K562 (cell line): ENCODE data around the gene MAGI1. TPM values are rescaled to one million over a fixed set of nuclear protein-coding genes. Genes with fewer than 3 reads are reported as not detected.

ENCODE experiments used
- ATAC-seq: fragments of 200-7000 bp; cut with Tn5 transposase; 3 replicates; pipeline ENCODE4 v1.9.1; 2020; ENCODE audit warnings: moderate library complexity
- BruUV-seq: library from RNA; stranded (reverse); fragments of 400-500 nt; replicated peaks from 2 replicates; lab custom pipeline; 2021; lab: Mats Ljungman, UMichigan
- CTCF ChIA-PET: fragments of 300-600 bp; formaldehyde crosslinking; extraction: SDS; loops from one replicate; lab custom pipeline; 2021; ENCODE audit warnings: low intra/inter-chr PET ratio; lab: Yijun Ruan, JAX
- POLR2A ChIA-PET: fragments of 300-600, 350-650 bp; sonication (Branson Sonifier 250); formaldehyde crosslinking; extraction: SDS; loops from one replicate; lab custom pipeline; 2021; ENCODE audit warnings: antibody characterized with exemption, inconsistent platforms; lab: Yijun Ruan, JAX
- DNase-seq, 4 experiments: peaks; one replicate each; pipeline versions ENCODE4 v3.0.0 to v3.0.0-alpha.2; 2011 to 2018; ENCODE audit warnings: low spot score in 3 of 4, mixed read lengths in 3 of 4; ENCODE audit errors: extremely low read depth in 1 of 4
- FAIRE-seq: peaks from 2 replicates; lab custom pipeline; 2011; peaks lifted over from hg19 to GRCh38; lab: Jason Lieb, UNC
- H2AFZ ChIP-seq: 2 replicates; pipeline ENCODE4 v1.6.0; 2011; ENCODE audit warnings: low read depth, low read length, control low read depth, inconsistent platforms
- H3K27ac ChIP-seq: fragments of 200-600 bp; 3 replicates; pipeline ENCODE4 v1.8.0; 2011; ENCODE audit warnings: low read depth, mild to moderate bottlenecking, control low read depth, inconsistent platforms, low read length, moderate library complexity, mixed read lengths; ENCODE audit errors: extremely low read depth
- H3K27me3 ChIP-seq, 2 experiments: fragments of 300-600 bp in 1 of 2; 2 replicates in 1 of 2; 3 replicates in 1 of 2; pipeline versions ENCODE4 v1.6.0 to v1.8.0; 2011; ENCODE audit warnings: inconsistent platforms in 2 of 2, low read length in 2 of 2, mild to moderate bottlenecking in 1 of 2, mixed read lengths in 1 of 2, moderate library complexity in 1 of 2; ENCODE audit not compliant: control insufficient read depth in 2 of 2, insufficient read depth in 2 of 2
- H3K36me3 ChIP-seq: fragments of 300-600 bp; 3 replicates; pipeline ENCODE4 v1.8.0; 2011; ENCODE audit warnings: mild to moderate bottlenecking, low read length, inconsistent platforms; ENCODE audit not compliant: control insufficient read depth, insufficient read depth
- H3K4me1 ChIP-seq, 2 experiments: fragments of 200-600 bp in 1 of 2; replicated peaks in 1 of 2; 2 replicates in 1 of 2; 3 replicates in 1 of 2; pipeline versions ENCODE4 v1.5.1 to v1.8.0; 2011; ENCODE audit warnings: inconsistent platforms in 2 of 2, low read length in 2 of 2, mild to moderate bottlenecking in 1 of 2, mixed read lengths in 1 of 2, moderate library complexity in 1 of 2; ENCODE audit not compliant: control insufficient read depth in 2 of 2, insufficient read depth in 2 of 2
- H3K4me2 ChIP-seq: 2 replicates; pipeline ENCODE4 v1.6.1; 2011; ENCODE audit warnings: low read length, control low read depth, inconsistent platforms, mixed read lengths; ENCODE audit not compliant: insufficient read depth
- H3K4me3 ChIP-seq: fragments of 200-600 bp; sonication (generic), shearing (Covaris generic); 2 replicates; pipeline ENCODE4 v1.5.1; 2016; ENCODE audit warnings: control low read depth, inconsistent platforms
- H3K79me2 ChIP-seq: fragments of 200-600 bp; 3 replicates; pipeline ENCODE4 v1.8.0; 2011; ENCODE audit warnings: low read length, inconsistent platforms; ENCODE audit not compliant: control insufficient read depth, insufficient read depth
- H3K9ac ChIP-seq, 2 experiments: 2 replicates each; pipeline versions ENCODE4 v1.6.0 to v1.6.1; 2011; ENCODE audit warnings: low read depth in 2 of 2, low read length in 2 of 2, control low read depth in 1 of 2, inconsistent platforms in 1 of 2, mild to moderate bottlenecking in 1 of 2, mixed read lengths in 1 of 2; ENCODE audit not compliant: insufficient read depth in 1 of 2
- H3K9me1 ChIP-seq: one replicate; pipeline ENCODE4 v1.6.0; 2011; ENCODE audit warnings: inconsistent platforms, mild to moderate bottlenecking, low read length, moderate library complexity; ENCODE audit not compliant: control insufficient read depth, insufficient read depth
- H3K9me3 ChIP-seq: replicated peaks from 2 replicates; pipeline ENCODE4 v1.5.1; 2011; ENCODE audit warnings: low read depth, low read length, inconsistent platforms; ENCODE audit not compliant: control insufficient read depth, insufficient read depth
- H4K20me1 ChIP-seq: replicated peaks from 2 replicates; pipeline ENCODE4 v1.6.1; 2011; ENCODE audit warnings: low read length, inconsistent platforms, mixed read lengths; ENCODE audit not compliant: control insufficient read depth, insufficient read depth
- CREB1 ChIP-seq, 2 experiments: sonication (generic) in 1 of 2; formaldehyde crosslinking in 1 of 2; IDR thresholded peaks; 2 replicates each; pipeline versions ENCODE4 v1.6.1 to v1.8.0; 2012 to 2022; ENCODE audit warnings: inconsistent platforms in 1 of 2, mild to moderate bottlenecking in 1 of 2, missing genetic modification reagents in 1 of 2, moderate library complexity in 1 of 2
- CREBBP ChIP-seq: IDR thresholded peaks from one replicate; pipeline ENCODE4 v1.6.1; 2012; ENCODE audit warnings: low read depth, mild to moderate bottlenecking, control low read depth, inconsistent platforms, low read length
- ELF1 ChIP-seq: fragments of 200-800 bp; sonication (Bioruptor generic); IDR thresholded peaks from 2 replicates; pipeline ENCODE4 v1.6.1; 2016; ENCODE audit warnings: missing genetic modification characterization, missing compliant biosample characterization
- ESRRB ChIP-seq: fragments of 250-450 bp; sonication (Bioruptor Pico); IDR thresholded peaks from 2 replicates; pipeline ENCODE4 v1.5.0; 2020; ENCODE audit warnings: mild to moderate bottlenecking, moderate library complexity, borderline replicate concordance
- ETV1 ChIP-seq: fragments of 450-650 bp; conservative IDR thresholded peaks from 2 replicates; pipeline ENCODE4 v1.6.1; 2016; ENCODE audit warnings: missing genetic modification characterization, control low read depth, low read depth, missing compliant biosample characterization
- FOXA1 ChIP-seq: fragments of 450-650 bp; IDR thresholded peaks from 2 replicates; pipeline ENCODE4 v1.6.1; 2016; ENCODE audit warnings: mild to moderate bottlenecking, borderline replicate concordance
- NELFE ChIP-seq: IDR thresholded peaks from 2 replicates; pipeline ENCODE4 v1.6.1; 2011; ENCODE audit warnings: mild to moderate bottlenecking; ENCODE audit not compliant: insufficient read depth, insufficient read length
- PCBP2 ChIP-seq: fragments of 200-400 bp; formaldehyde crosslinking; IDR thresholded peaks from 2 replicates; pipeline ENCODE4 v1.6.1; 2018; ENCODE audit warnings: low read length, low read depth, mild to moderate bottlenecking, moderate library complexity; ENCODE audit not compliant: poor library complexity, severe bottlenecking
- PPARD ChIP-seq: fragments of 250-450 bp; sonication (Bioruptor Pico); IDR thresholded peaks from 2 replicates; pipeline ENCODE4 v1.8.0; 2022; ENCODE audit warnings: inconsistent platforms, mild to moderate bottlenecking, moderate library complexity
- RAD21 ChIP-seq, 2 experiments: fragments of 250-450 bp in 1 of 2; fragments of 450-650 bp in 1 of 2; sonication (Bioruptor Pico) in 1 of 2; formaldehyde crosslinking in 1 of 2; IDR thresholded peaks in 1 of 2; conservative IDR thresholded peaks in 1 of 2; 2 replicates each; pipeline versions ENCODE4 v1.4.0 to v1.8.0; 2020 to 2022; ENCODE audit warnings: mild to moderate bottlenecking in 2 of 2, moderate library complexity in 1 of 2
- TGIF2 ChIP-seq: sonication (generic); formaldehyde crosslinking; IDR thresholded peaks from 2 replicates; pipeline ENCODE4 v1.8.1; 2022; ENCODE audit warnings: mild to moderate bottlenecking, missing genetic modification reagents, moderate library complexity
- ZNF134 ChIP-seq: fragments of 250-450 bp; sonication (Bioruptor Pico); conservative IDR thresholded peaks from 2 replicates; pipeline ENCODE4 v1.4.0; 2020
- ZNF583 ChIP-seq: fragments of 250-450 bp; sonication (Bioruptor Pico); IDR thresholded peaks from 2 replicates; pipeline ENCODE4 v1.4.0; 2020
- ZNF79 ChIP-seq: fragments of 250-450 bp; sonication (Bioruptor Pico); IDR thresholded peaks from 2 replicates; pipeline ENCODE4 v1.4.0; 2020; ENCODE audit warnings: low read depth, mild to moderate bottlenecking, moderate library complexity
- WGBS: fragments of 100-300 bp; shearing (Covaris generic); methylation state at CpG from one replicate; pipeline ENCODE4 v1.1.6; 2016; ENCODE audit warnings: low coverage, mixed read lengths; ENCODE audit not compliant: insufficient coverage; ENCODE audit errors: missing lambda C conversion rate; 5-methylcytosine and 5-hydroxymethylcytosine counted together
- in situ Hi-C: fragments of 300-500 bp; cut with MboI; formaldehyde crosslinking; loops from 4 replicates; pipeline ENCODE4 v1.15.0; 2018; ENCODE audit warnings: inconsistent platforms, mixed read lengths
- intact Hi-C: fragments of 100-400 bp; cut with micrococcal nuclease; formaldehyde crosslinking; loops from 2 replicates; pipeline ENCODE4 v1.14.2; 2022
- polyA plus RNA-seq, 8 experiments: library from polyadenylated mRNA; depleted of rRNA in 4 of 8; stranded (reverse) in 5 of 8; unstranded in 3 of 8; fragments of >200 nt; fragmentation: Nextera tagmentation in 2 of 8; fragmentation: Illumina TruSeq in 1 of 8; extraction: Ambion mirVana in 2 of 8; extraction: Trizol in 1 of 8; gene quantifications; 2 replicates each; pipeline versions ENCODE4 v1.2.1 to v1.2.3, GENCODE V29; 2011 to 2014; ENCODE audit warnings: inconsistent platforms in 1 of 8, missing spikeins in 1 of 8
- total RNA-seq, 7 experiments: library from RNA; depleted of rRNA in 6 of 7; stranded (reverse); fragments of >200 nt in 6 of 7; fragmentation: Illumina TruSeq in 2 of 7; extraction: Trizol in 2 of 7; gene quantifications; 2 replicates each; pipeline versions ENCODE4 v1.2.1 to v1.2.3, GENCODE V29; 2011 to 2021; ENCODE audit warnings: low replicate concordance in 1 of 7
- TF ChIP-seq, protein P1 (sequence below), 2 experiments: fragments of 450-650 bp in 1 of 2; sonication (generic) in 1 of 2; formaldehyde crosslinking in 1 of 2; IDR thresholded peaks in 1 of 2; conservative IDR thresholded peaks in 1 of 2; 2 replicates each; pipeline versions ENCODE4 v1.6.1 to v1.8.1; 2016 to 2023; ENCODE audit warnings: mild to moderate bottlenecking in 2 of 2, moderate library complexity in 2 of 2, inconsistent platforms in 1 of 2, missing genetic modification reagents in 1 of 2

Gene MAGI1
- total and polyA plus RNA-seq, 9 of the 15 experiments (the other 6 are each of a cell fraction or from before 2014, with no cell fraction given), result 7.8 to 59.4 (median 43.2) TPM

- Histone ChIP-seq H3K4me3 (no peak overlapping the region), H3K4me2 (no peak overlapping the region), H3K4me1 (no peaks in the 10 kb centered on the region), H3K79me2 (no peaks in the 10 kb centered on the region), H3K27me3 (no peaks in the 10 kb centered on the region; a peak in 1 of 5 replicates), H3K27ac (no peak overlapping the region), H2AFZ (no peak overlapping the region), H3K9me3 (no peaks in the 10 kb centered on the region), H3K9ac (no peak overlapping the region), H3K9me1 (no peaks in the 10 kb centered on the region), H3K36me3 (no peaks in the 10 kb centered on the region), H4K20me1 (no peaks in the 10 kb centered on the region)
- POLR2A ChIA-PET, result no interaction called here
- intact Hi-C loops, result loop anchor here (10.0 kb wide), 1 partner anchor 129 kb away; no protein-coding TSS in a partner anchor
- WGBS, result 0% methylated on average over 5 of the region's 5 CpGs
- ATAC-seq, result no peak
- DNase-seq, result no peak
- no peak for FAIRE-seq
- in situ Hi-C loops, result no loop called here
- no TSS peak for BruUV-seq
- CTCF ChIA-PET, result no interaction called here
- TF ChIP-seq RAD21 (CRISPR knock-in tag; conservative IDR thresholded peaks at IDR 0.05 in 1 of 2, IDR thresholded peaks at IDR 0.05 in 1 of 2) (no peak), CREB1 (IDR thresholded peaks at IDR 0.05) (no peak), CREB1 (CRISPR knock-in tag; IDR thresholded peaks at IDR 0.05) (no peak), NELFE (no peak), PPARD (no peak), ZNF79 (CRISPR knock-in tag) (no peak), PCBP2 (no peak), ZNF134 (no peak), ESRRB (CRISPR knock-in tag) (no peak), ETV1 (tag) (no peak), CREBBP (no peak), FOXA1 (no peak), ZNF583 (CRISPR knock-in tag) (no peak), TGIF2 (CRISPR knock-in tag) (no peak), ELF1 (no peak)
- TF ChIP-seq, protein P1, sequence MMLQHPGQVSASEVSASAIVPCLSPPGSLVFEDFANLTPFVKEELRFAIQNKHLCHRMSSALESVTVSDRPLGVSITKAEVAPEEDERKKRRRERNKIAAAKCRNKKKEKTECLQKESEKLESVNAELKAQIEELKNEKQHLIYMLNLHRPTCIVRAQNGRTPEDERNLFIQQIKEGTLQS (IDR thresholded peaks at IDR 0.05), result no peak
- TF ChIP-seq, protein P1 (CRISPR knock-in tag; conservative IDR thresholded peaks at IDR 0.05), result no peak
These were observed 124.5 kb downstream of the MAGI1 start for GRCh38 chr3:65914032-65914739.
